BJ (cell line): ENCODE results near the gene KCND2. TPM values are rescaled to one million over a fixed set of nuclear protein-coding genes. Genes with fewer than 3 reads are reported as not detected.

Experiments
- CTCF ChIA-PET: fragments of 350-600 bp; formaldehyde crosslinking; extraction: SDS; loops from one replicate; lab custom pipeline; 2021; ENCODE audit warnings: antibody characterized with exemption, inconsistent platforms; lab: Yijun Ruan, JAX
- POLR2A ChIA-PET: fragments of 300-600 bp; sonication (Branson Sonifier 250); formaldehyde crosslinking; extraction: SDS; loops from one replicate; lab custom pipeline; 2021; ENCODE audit warnings: antibody characterized with exemption; lab: Charles Lee
- DNase-seq: peaks from one replicate; pipeline ENCODE4 v3.0.0-alpha.2; 2011; ENCODE audit warnings: low read depth
- H3K27me3 ChIP-seq: 2 replicates; pipeline ENCODE4 v1.6.0; 2011; ENCODE audit warnings: low read length; ENCODE audit not compliant: control insufficient read depth, insufficient read depth
- H3K36me3 ChIP-seq: 2 replicates; pipeline ENCODE4 v1.5.1; 2011; ENCODE audit warnings: low read length; ENCODE audit not compliant: control insufficient read depth, insufficient read depth
- H3K4me3 ChIP-seq: 2 replicates; pipeline ENCODE4 v1.5.1; 2011; ENCODE audit warnings: low read depth, mild to moderate bottlenecking, control low read depth, low read length
- CTCF ChIP-seq: IDR thresholded peaks from 2 replicates; pipeline ENCODE4 v1.5.1; 2011; ENCODE audit warnings: low read depth, mild to moderate bottlenecking, control low read depth, inconsistent platforms, low read length, moderate library complexity; ENCODE audit not compliant: insufficient read depth
- polyA plus RNA-seq: library from polyadenylated mRNA; depleted of rRNA; stranded (reverse); fragments of >200 nt; gene quantifications from 2 replicates; pipeline ENCODE4 v1.2.3, GENCODE V29; 2011

Gene KCND2
- polyA plus RNA-seq, 1 experiment, result not detected

- TF ChIP-seq CTCF, result no peak
- Histone ChIP-seq H3K27me3 (no peaks in the 10 kb centered on the region), H3K4me3 (no peak overlapping the region), H3K36me3 (no peaks in the 10 kb centered on the region)
- CTCF ChIA-PET, result no interaction called here
- POLR2A ChIA-PET, result no interaction called here
- DNase-seq, result no peak
These were observed 31.0 kb upstream of the KCND2 start for GRCh38 chr7:120241973-120242372.

- POLR2A ChIA-PET, result no interaction called here
- DNase-seq, result no peak
- H3K27me3 ChIP-seq, result no peaks in the 10 kb centered on the region
- CTCF ChIA-PET, result no interaction called here
- no peaks in the 10 kb centered on the region for H3K36me3 ChIP-seq
- no peak for TF ChIP-seq CTCF
- H3K4me3 ChIP-seq, result no peak overlapping the region
These were observed 18.1 kb upstream of the KCND2 start for GRCh38 chr7:120254845-120255244.

GRCh38 chr7:120256344-120257070 lies 16.5 kb upstream of the KCND2 start:
- Histone ChIP-seq H3K27me3 (no peaks in the 10 kb centered on the region), H3K4me3 (no peak overlapping the region), H3K36me3 (no peaks in the 10 kb centered on the region)
- ChIA-PET CTCF (interaction anchor here (1.4 kb wide), 1 partner anchor 16 kb away, joined by 5 read pairs; the partner anchor contains the start of gene KCND2), POLR2A (no interaction called here)
- no peak for DNase-seq
- TF ChIP-seq CTCF, result no peak

- no peak overlapping the region for H3K4me3 ChIP-seq
- H3K27me3 ChIP-seq, result no peaks in the 10 kb centered on the region
- ChIA-PET CTCF (no interaction called here), POLR2A (no interaction called here)
- no peak for TF ChIP-seq CTCF
- no peaks in the 10 kb centered on the region for H3K36me3 ChIP-seq
- DNase-seq, result no peak
These were observed 13.6 kb upstream of the KCND2 start for GRCh38 chr7:120259386-120259785.

GRCh38 chr7:120260111-120260510 lies 12.9 kb upstream of the KCND2 start:
- H3K27me3 ChIP-seq, result no peaks in the 10 kb centered on the region
- no peak for DNase-seq
- CTCF ChIA-PET, result no interaction called here
- no peak overlapping the region for H3K4me3 ChIP-seq
- no peaks in the 10 kb centered on the region for H3K36me3 ChIP-seq
- TF ChIP-seq CTCF, result no peak
- POLR2A ChIA-PET, result no interaction called here
